Esophagus muscularis mucosa (tissue), 4 donors: ENCODE data around the gene DIAPH3. TPM values are rescaled to one million over a fixed set of nuclear protein-coding genes. Genes with fewer than 3 reads are reported as not detected.
A peak's percentile ranks its signal among the peaks of the same experiment; 100 is the strongest.
"Not testable (repeated sequence)": the region's sequence is repeated elsewhere in the genome, so short reads cannot be mapped to it uniquely, and the experiment has no call there.

Experiments
- DNase-seq: peaks from one replicate; pipeline ENCODE4 v3.0.0-alpha.2; 2017; ENCODE audit errors: extremely low spot score
- H3K27ac ChIP-seq, 4 donors: fragments of 200-600 bp; sonication (generic); replicated peaks in 1 of 4; 1 replicate in 3 of 4; 2 replicates in 1 of 4; pipeline ENCODE4 v1.5.1; 2016 to 2019; ENCODE audit warnings: mild to moderate bottlenecking in 1 of 4
- H3K27me3 ChIP-seq, 4 donors: fragments of 200-600 bp; sonication (generic); one replicate each; pipeline versions ENCODE4 v1.5.1 to v1.6.0; 2016 to 2019
- H3K36me3 ChIP-seq, 4 donors: fragments of 200-600 bp; sonication (generic); one replicate each; pipeline ENCODE4 v1.5.1; 2016 to 2019
- H3K4me1 ChIP-seq, 4 donors: fragments of 200-600 bp; sonication (generic); one replicate each; pipeline ENCODE4 v1.5.1; 2016 to 2019
- H3K4me3 ChIP-seq, 4 donors: fragments of 200-600 bp; sonication (generic); 1 replicate in 2 of 4; 2 replicates in 2 of 4; pipeline ENCODE4 v1.5.1; 2016 to 2019; ENCODE audit warnings: mild to moderate bottlenecking in 4 of 4, moderate library complexity in 1 of 4
- H3K9me3 ChIP-seq, 4 donors: fragments of 200-600 bp; sonication (generic); 1 replicate in 3 of 4; 2 replicates in 1 of 4; pipeline ENCODE4 v1.5.1; 2016 to 2019
- EP300 ChIP-seq: sonication (generic); formaldehyde crosslinking; IDR thresholded peaks from one replicate; pipeline ENCODE4 v1.6.1; 2017; ENCODE audit warnings: antibody characterized with exemption
- POLR2A ChIP-seq: fragments of 450-650 bp; IDR thresholded peaks from one replicate; pipeline ENCODE4 v1.6.1; 2017; ENCODE audit warnings: antibody characterized with exemption, moderate library complexity, mild to moderate bottlenecking, low read depth
- POLR2AphosphoS5 ChIP-seq, 2 donors: sonication (generic); formaldehyde crosslinking; IDR thresholded peaks; one replicate each; pipeline ENCODE4 v1.6.1; 2017; ENCODE audit warnings: antibody characterized with exemption in 2 of 2
- WGBS: methylation state at CpG from one replicate; pipeline ENCODE4 v1.1.5; 2018; 5-methylcytosine and 5-hydroxymethylcytosine counted together
- intact Hi-C: fragments of 100-400 bp; cut with DNase I; formaldehyde crosslinking; loops from one replicate; pipeline ENCODE4 v1.15.1; 2023
- total RNA-seq, 4 donors: library from RNA; depleted of rRNA; stranded (reverse); fragments of >200 nt; gene quantifications; one replicate each; pipeline versions ENCODE4 v1.1.0 to v1.2.1, GENCODE V29; 2016
- TF ChIP-seq, protein P1 (sequence below), 3 experiments: fragments of 200-600 bp in 2 of 3; fragments of 450-650 bp in 1 of 3; sonication (generic) in 2 of 3; IDR thresholded peaks; one replicate each; pipeline ENCODE4 v1.5.1; 2017 to 2019; ENCODE audit warnings: antibody characterized with exemption in 3 of 3, mild to moderate bottlenecking in 2 of 3, moderate library complexity in 1 of 3

DIAPH3 gene
- 1 to 10 TPM in 1 of 4 donors, under 1 TPM in 3; under 0.01 to 1.0 (median 0.41) TPM for total RNA-seq

GRCh38 chr13:60163478-60164233, at the start of gene DIAPH3:
Gene DIAPH3 (minus strand): TSS chr13:60163928. CDS start chr13:60163766, 162 bp downstream.
- Histone ChIP-seq H3K4me1 (peaks cover 14 to 20% (median 18%) of the 10 kb centered on the region in 4 donors), H3K4me3 (peak within 1 kb of the TSS; percentile 66 to 80 (median 73)), H3K9me3 (no peaks in the 10 kb centered on the region), H3K27me3 (no peaks in the 10 kb centered on the region), H3K36me3 (no peaks in the 10 kb centered on the region), H3K27ac (peak within 1 kb of the TSS; percentile 87 to 91 (median 88))
- DNase-seq, result peak; percentile 98
- intact Hi-C loops, result no loop called here
- 0% methylated on average over 22 of the region's 54 CpGs for WGBS
- TF ChIP-seq POLR2AphosphoS5 (IDR thresholded peaks at IDR 0.05) (peak; percentile 93), POLR2A (no peak), EP300 (no peak)
- TF ChIP-seq, protein P1, sequence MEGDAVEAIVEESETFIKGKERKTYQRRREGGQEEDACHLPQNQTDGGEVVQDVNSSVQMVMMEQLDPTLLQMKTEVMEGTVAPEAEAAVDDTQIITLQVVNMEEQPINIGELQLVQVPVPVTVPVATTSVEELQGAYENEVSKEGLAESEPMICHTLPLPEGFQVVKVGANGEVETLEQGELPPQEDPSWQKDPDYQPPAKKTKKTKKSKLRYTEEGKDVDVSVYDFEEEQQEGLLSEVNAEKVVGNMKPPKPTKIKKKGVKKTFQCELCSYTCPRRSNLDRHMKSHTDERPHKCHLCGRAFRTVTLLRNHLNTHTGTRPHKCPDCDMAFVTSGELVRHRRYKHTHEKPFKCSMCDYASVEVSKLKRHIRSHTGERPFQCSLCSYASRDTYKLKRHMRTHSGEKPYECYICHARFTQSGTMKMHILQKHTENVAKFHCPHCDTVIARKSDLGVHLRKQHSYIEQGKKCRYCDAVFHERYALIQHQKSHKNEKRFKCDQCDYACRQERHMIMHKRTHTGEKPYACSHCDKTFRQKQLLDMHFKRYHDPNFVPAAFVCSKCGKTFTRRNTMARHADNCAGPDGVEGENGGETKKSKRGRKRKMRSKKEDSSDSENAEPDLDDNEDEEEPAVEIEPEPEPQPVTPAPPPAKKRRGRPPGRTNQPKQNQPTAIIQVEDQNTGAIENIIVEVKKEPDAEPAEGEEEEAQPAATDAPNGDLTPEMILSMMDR (IDR thresholded peaks at IDR 0.05), result no peak

DNA sequence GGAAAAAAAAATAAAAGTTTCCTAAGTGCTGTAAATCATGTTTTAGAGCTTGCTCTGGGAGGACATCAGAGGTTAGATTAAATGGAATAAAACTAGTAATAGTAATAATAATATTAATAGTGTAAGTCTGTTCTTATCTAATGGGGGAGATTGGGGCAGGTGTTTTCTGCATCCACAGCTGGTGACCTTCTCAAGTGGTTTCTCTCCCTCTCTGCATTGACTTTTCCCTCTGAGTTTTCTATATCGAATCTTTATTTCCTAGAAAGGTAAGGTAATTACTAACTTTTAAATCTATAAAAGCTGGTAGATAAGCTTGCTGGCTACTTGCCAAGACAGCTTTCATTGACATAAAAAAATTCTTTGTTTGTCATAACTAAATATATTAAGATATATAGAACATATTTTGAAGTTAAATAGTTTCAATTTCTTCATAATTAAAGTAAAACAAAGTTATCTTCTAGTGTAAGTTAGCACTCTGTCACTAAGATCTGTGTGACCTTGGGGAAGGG, 49.6 kb upstream of the DIAPH3 start:
- TF ChIP-seq, protein P1 (IDR thresholded peaks at IDR 0.05), result no peak
- TF ChIP-seq POLR2A (no peak), EP300 (no peak), POLR2AphosphoS5 (IDR thresholded peaks at IDR 0.05) (no peak)
- WGBS, result 76% methylated on average over 1 of the region's 1 CpG
- Histone ChIP-seq H3K27me3 (no peaks in the 10 kb centered on the region), H3K27ac (no peak overlapping the region), H3K4me3 (no peak overlapping the region), H3K9me3 (peaks cover 0 to 4% (median 0%) of the 10 kb centered on the region in 4 donors), H3K4me1 (no peaks in the 10 kb centered on the region), H3K36me3 (no peaks in the 10 kb centered on the region)
- no peak for DNase-seq
- intact Hi-C loops, result no loop called here

DNA sequence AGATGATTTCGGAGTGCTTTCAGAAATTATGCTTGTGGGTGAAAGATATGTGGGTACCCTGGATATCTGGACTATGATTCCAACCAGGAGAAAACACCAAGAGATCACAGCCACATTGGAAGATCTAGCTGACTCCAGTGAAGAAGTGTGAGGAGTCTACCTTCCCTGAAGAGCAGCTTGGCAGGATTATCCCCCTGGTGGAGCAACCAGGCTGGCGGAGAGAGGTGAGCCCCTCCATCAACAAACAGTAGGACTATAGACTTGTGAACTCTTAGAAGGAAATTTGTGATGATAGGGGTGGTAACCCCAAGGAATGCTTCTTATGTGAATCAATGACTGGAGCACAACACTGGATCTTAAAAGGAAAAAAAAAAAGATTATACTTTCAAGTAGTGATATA, 47.8 kb upstream of the DIAPH3 start:
- no peak for DNase-seq
- TF ChIP-seq, protein P1 (IDR thresholded peaks at IDR 0.05), result no peak
- TF ChIP-seq POLR2AphosphoS5 (IDR thresholded peaks at IDR 0.05) (no peak), EP300 (no peak)
- 98% methylated on average over 2 of the region's 2 CpGs for WGBS
- Histone ChIP-seq H3K9me3 (peaks cover 0 to 4% (median 0%) of the 10 kb centered on the region in 4 donors), H3K27me3 (no peaks in the 10 kb centered on the region), H3K4me3 (no peak overlapping the region), H3K27ac (no peak overlapping the region), H3K4me1 (no peaks in the 10 kb centered on the region), H3K36me3 (no peaks in the 10 kb centered on the region)
- intact Hi-C loops, result no loop called here

GRCh38 chr13:60210510-60211330, 47.0 kb upstream of the DIAPH3 start:
- 70% methylated on average over 4 of the region's 4 CpGs for WGBS
- no peak for DNase-seq

DNA sequence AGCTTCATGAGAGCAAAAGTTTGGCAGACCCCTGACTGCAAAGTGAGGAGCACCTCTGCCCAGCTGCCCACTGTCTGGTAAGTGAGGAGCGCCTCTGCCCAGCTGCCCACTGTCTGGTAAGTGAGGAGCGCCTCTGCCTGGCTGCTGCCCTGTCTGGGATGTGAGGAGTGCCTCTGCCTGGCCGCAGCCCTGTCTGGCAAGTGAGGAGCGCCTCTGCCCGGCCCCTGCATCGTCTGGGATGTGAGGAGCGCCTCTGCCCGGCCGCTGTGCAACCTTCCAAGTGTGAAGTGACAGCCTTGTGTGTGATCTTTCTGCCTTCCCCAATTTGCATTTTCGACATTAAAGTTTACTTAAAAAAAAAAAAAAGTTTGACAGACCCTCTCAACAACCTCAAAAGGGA, 41.8 kb upstream of the DIAPH3 start:
- H3K27ac ChIP-seq, DNase-seq, H3K4me3 ChIP-seq, H3K36me3 ChIP-seq, H3K4me1 ChIP-seq, intact Hi-C loops, H3K27me3 ChIP-seq, H3K9me3 ChIP-seq: not testable (repeated sequence)
- WGBS, result 84% methylated on average over 9 of the region's 10 CpGs

More at GRCh38 chr13:60210510-60211330, 47.0 kb upstream of the DIAPH3 start:
- H3K4me1 ChIP-seq, result no peaks in the 10 kb centered on the region
- no peak for TF ChIP-seq POLR2AphosphoS5 (IDR thresholded peaks at IDR 0.05)
- TF ChIP-seq, protein P1 (IDR thresholded peaks at IDR 0.05), result no peak
- TF ChIP-seq EP300, result no peak
- TF ChIP-seq POLR2A, result no peak
- H3K4me3 ChIP-seq, result no peak overlapping the region
- intact Hi-C loops, result no loop called here
- H3K27ac ChIP-seq, result no peak overlapping the region
- no peaks in the 10 kb centered on the region for H3K27me3 ChIP-seq
- H3K9me3 ChIP-seq, result peaks cover 0 to 4% (median 0%) of the 10 kb centered on the region in 4 donors
- H3K36me3 ChIP-seq, result no peaks in the 10 kb centered on the region
